ENCODE results near the gene TNFSF18.

DNA sequence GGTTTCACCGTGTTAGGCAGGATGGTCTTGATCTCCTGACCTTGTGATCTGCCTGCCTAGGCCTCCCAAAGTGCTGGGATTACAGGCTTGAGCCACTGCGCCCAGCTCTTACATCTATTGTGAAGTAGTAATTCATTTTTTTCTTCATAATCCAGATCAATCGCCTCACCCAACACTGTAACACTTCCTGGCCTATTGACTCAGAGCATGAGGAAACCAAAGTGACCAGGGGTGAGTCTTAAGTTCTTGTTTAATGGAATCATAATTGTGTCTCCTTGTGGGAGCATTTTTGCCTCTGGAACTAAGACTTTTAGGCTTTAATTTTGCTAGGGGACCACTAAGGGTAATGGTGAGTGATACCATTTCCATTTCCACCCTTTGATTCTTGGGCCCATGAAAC lies 27.4 kb downstream of the TNFSF18 start:
- TF ChIP-seq CTCF (IDR thresholded peaks at IDR 0.05) (no peak), POLR2A (IDR thresholded peaks at IDR 0.05) (no peak)

All from testis (tissue), 2 donors.